ENCODE results near the gene NTM. TPM values are rescaled to one million over a fixed set of nuclear protein-coding genes. Genes with fewer than 3 reads are reported as not detected.

The NTM gene
- total and polyA plus RNA-seq, 2 donors from 2014 or later: 0.92 to 10.3 TPM

- Histone ChIP-seq H3K4me1 (ENCODE audit: control insufficient read depth in 2 of 3, insufficient read depth in 2 of 3, low read depth in 1 of 3, low read length in 3 of 3) (no peaks in the 10 kb centered on the region), H3K36me3 (ENCODE audit: control insufficient read depth in 2 of 3, insufficient read depth in 3 of 3, low read length in 3 of 3) (no peaks in the 10 kb centered on the region), H3K4me3 (ENCODE audit: low read length in 3 of 3) (no peak overlapping the region), H3K9me3 (ENCODE audit: control insufficient read depth in 2 of 3, insufficient read depth in 1 of 3, low read length in 3 of 3) (no peaks in the 10 kb centered on the region), H3K9ac (ENCODE audit: low read length in 3 of 3) (no peak overlapping the region), H3K27ac (ENCODE audit: low read depth in 2 of 2, low read length in 2 of 2) (no peak overlapping the region), H3K27me3 (ENCODE audit: control insufficient read depth, insufficient read depth, low read length) (no peaks in the 10 kb centered on the region)
- no peak for TF ChIP-seq CTCF (IDR thresholded peaks at IDR 0.05; ENCODE audit: borderline replicate concordance, extremely low read depth, insufficient read depth)
- intact Hi-C loops (cut with DNase I): no loop called here
- no peak for DNase-seq
- no peak for FAIRE-seq
Measured at GRCh38 chr11:132242632-132243031, 872.2 kb downstream of the NTM start.

GRCh38 chr11:132244846-132245245 is 874.4 kb downstream of the NTM start:
- FAIRE-seq (no peak), DNase-seq (peak in 2 of 5 donors; percentile 35 to 57)
- Histone ChIP-seq H3K36me3 (ENCODE audit: control insufficient read depth in 2 of 3, insufficient read depth in 3 of 3, low read length in 3 of 3) (no peaks in the 10 kb centered on the region), H3K9me3 (ENCODE audit: control insufficient read depth in 2 of 3, insufficient read depth in 1 of 3, low read length in 3 of 3) (no peaks in the 10 kb centered on the region), H3K4me1 (ENCODE audit: control insufficient read depth in 2 of 3, insufficient read depth in 2 of 3, low read depth in 1 of 3, low read length in 3 of 3) (no peaks in the 10 kb centered on the region), H3K27ac (ENCODE audit: low read depth in 2 of 2, low read length in 2 of 2) (no peak overlapping the region), H3K9ac (ENCODE audit: low read length in 3 of 3) (no peak overlapping the region), H3K27me3 (ENCODE audit: control insufficient read depth, insufficient read depth, low read length) (no peaks in the 10 kb centered on the region), H3K4me3 (ENCODE audit: low read length in 3 of 3) (no peak overlapping the region)
- TF ChIP-seq CTCF (IDR thresholded peaks at IDR 0.05; ENCODE audit: borderline replicate concordance, extremely low read depth, insufficient read depth): no peak
- intact Hi-C loops (cut with DNase I): no loop called here

GRCh38 chr11:132245403-132246385 is 875.3 kb downstream of the NTM start:
- no peak for FAIRE-seq
- Histone ChIP-seq H3K9me3 (ENCODE audit: control insufficient read depth in 2 of 3, insufficient read depth in 1 of 3, low read length in 3 of 3) (no peaks in the 10 kb centered on the region), H3K27ac (ENCODE audit: low read depth in 2 of 2, low read length in 2 of 2) (no peak overlapping the region), H3K9ac (ENCODE audit: low read length in 3 of 3) (no peak overlapping the region), H3K4me1 (ENCODE audit: control insufficient read depth in 2 of 3, insufficient read depth in 2 of 3, low read depth in 1 of 3, low read length in 3 of 3) (no peaks in the 10 kb centered on the region), H3K27me3 (ENCODE audit: control insufficient read depth, insufficient read depth, low read length) (no peaks in the 10 kb centered on the region), H3K4me3 (ENCODE audit: low read length in 3 of 3) (no peak overlapping the region), H3K36me3 (ENCODE audit: control insufficient read depth in 2 of 3, insufficient read depth in 3 of 3, low read length in 3 of 3) (no peaks in the 10 kb centered on the region)
- DNase-seq: peak in 1 of 5 donors; percentile 37
- intact Hi-C loops (cut with DNase I): no loop called here
- TF ChIP-seq CTCF (IDR thresholded peaks at IDR 0.05; ENCODE audit: borderline replicate concordance, extremely low read depth, insufficient read depth): no peak
